GM21619 (cell line): ENCODE measurements around the gene NPIPB8.
A peak's percentile ranks its signal among the peaks of the same experiment; 100 is the strongest.
"Not testable (repeated sequence)": the region's sequence is repeated elsewhere in the genome, so short reads cannot be mapped to it uniquely, and the experiment has no call there.

Experiments used
- ATAC-seq: cut with Tn5 transposase; IDR thresholded peaks from one replicate; pipeline ENCODE4 v1.9.1; 2021; ENCODE audit not compliant: unreplicated experiment

The NPIPB8 gene

GRCh38 chr16:28606291-28607115 lies 31.4 kb upstream of the NPIPB8 start:
- no peak for ATAC-seq

GRCh38 chr16:28607116-28607623 lies 30.7 kb upstream of the NPIPB8 start:
- ATAC-seq: no peak

GRCh38 chr16:28607681-28608495 lies 30.0 kb upstream of the NPIPB8 start:
- ATAC-seq: not testable (repeated sequence)

GRCh38 chr16:28608496-28608808 lies 29.4 kb upstream of the NPIPB8 start:
- not testable (repeated sequence) for ATAC-seq

- not testable (repeated sequence) for ATAC-seq
Measured at GRCh38 chr16:28608867-28609596, 28.8 kb upstream of the NPIPB8 start.

GRCh38 chr16:28609631-28610594 lies 28.0 kb upstream of the NPIPB8 start, which contains the start of gene SULT1A1:
Gene SULT1A1 (minus strand): TSS chr16:28610044. CDS start chr16:28608855, 1,189 bp downstream.
- no peak for ATAC-seq

GRCh38 chr16:28610595-28611191 lies 27.2 kb upstream of the NPIPB8 start:
- no peak for ATAC-seq

- ATAC-seq: peak; percentile 63
Measured at GRCh38 chr16:28612359-28613280, 25.2 kb upstream of the NPIPB8 start.

GRCh38 chr16:28613912-28614311 lies 24.0 kb upstream of the NPIPB8 start:
- not testable (repeated sequence) for ATAC-seq

- ATAC-seq: not testable (repeated sequence)
Measured at GRCh38 chr16:28614561-28614960, 23.3 kb upstream of the NPIPB8 start.

GRCh38 chr16:28615486-28616223 lies 22.2 kb upstream of the NPIPB8 start:
- not testable (repeated sequence) for ATAC-seq

GRCh38 chr16:28616224-28616577 lies 21.7 kb upstream of the NPIPB8 start:
- not testable (repeated sequence) for ATAC-seq

- ATAC-seq: no peak
Measured at GRCh38 chr16:28616636-28617035, 21.2 kb upstream of the NPIPB8 start.

GRCh38 chr16:28617874-28618273 lies 20.0 kb upstream of the NPIPB8 start:
- no peak for ATAC-seq

GRCh38 chr16:28620316-28620715 lies 17.5 kb upstream of the NPIPB8 start:
- ATAC-seq: not testable (repeated sequence)

- ATAC-seq: no peak
Measured at GRCh38 chr16:28621481-28622155, 16.2 kb upstream of the NPIPB8 start.

GRCh38 chr16:28622532-28623171 lies 15.2 kb upstream of the NPIPB8 start:
- not testable (repeated sequence) for ATAC-seq
